Mesenteric fat pad (tissue), 1 donor: ENCODE results near the gene SNAI1. TPM values are rescaled to one million over a fixed set of nuclear protein-coding genes. Genes with fewer than 3 reads are reported as not detected.
"Not testable (repeated sequence)": the region's sequence is repeated elsewhere in the genome, so short reads cannot be mapped to it uniquely, and the experiment has no call there.

ENCODE experiments used
- DNase-seq: peaks from one replicate; pipeline ENCODE4 v3.0.0-alpha.2; 2020; ENCODE audit warnings: low spot score
- total RNA-seq: library from RNA; stranded (reverse); fragmentation: NEBNext Ultra II Directional; extraction: Animal tissue kit (Norgen Biotek cat#: 25700); gene quantifications from one replicate; pipeline ENCODE4 v1.2.1, GENCODE V29; 2021
- donor health status: DM: yes; HTN: yes; CAD: no.

SNAI1 gene
- total RNA-seq, 1 donor from 2014 or later, result 19.1 TPM

DNA sequence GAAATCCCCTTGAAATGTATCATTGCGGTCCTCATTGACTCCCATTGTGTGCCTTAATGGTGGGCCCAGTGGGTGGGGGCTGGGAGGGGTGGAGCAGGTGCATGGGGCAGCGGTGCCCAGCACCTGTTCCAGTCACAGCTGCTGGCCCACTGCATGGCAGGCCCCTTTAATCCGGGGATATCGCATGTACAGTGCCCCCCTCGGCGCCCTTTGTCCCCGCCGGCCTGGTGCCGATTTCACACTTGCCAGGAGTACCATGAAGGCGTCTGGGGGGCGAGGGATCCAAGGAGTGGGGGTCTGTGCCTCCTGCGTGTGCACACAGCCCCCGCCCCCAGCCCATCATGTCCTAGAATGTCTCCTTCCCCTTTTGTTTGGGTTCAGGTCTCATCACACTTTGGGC lies 2.8 kb downstream of the SNAI1 start:
- no peak for DNase-seq

DNA sequence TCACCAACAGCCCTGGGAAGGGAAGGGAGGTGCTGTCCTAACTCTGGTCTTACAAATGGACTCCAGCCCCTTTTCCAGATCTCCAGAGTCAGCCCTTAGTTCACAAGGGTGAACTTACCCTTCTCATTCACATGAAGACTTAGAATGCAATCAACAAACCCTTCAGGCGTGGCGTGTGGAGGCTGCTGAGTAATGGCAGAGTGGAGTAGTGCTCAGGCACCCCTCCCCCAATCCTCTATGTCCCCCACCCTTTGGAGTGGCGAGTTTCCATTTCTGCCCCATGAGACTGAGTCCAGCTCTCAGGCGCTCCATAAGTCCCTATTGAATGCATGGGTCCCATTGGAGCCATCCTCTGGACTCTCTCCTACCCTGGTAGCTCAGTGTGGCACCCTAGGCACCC lies 3.3 kb downstream of the SNAI1 start:
- no peak for DNase-seq

- no peak for DNase-seq
Observed at GRCh38 chr20:49987015-49987867, 4.5 kb downstream of the SNAI1 start.

DNA sequence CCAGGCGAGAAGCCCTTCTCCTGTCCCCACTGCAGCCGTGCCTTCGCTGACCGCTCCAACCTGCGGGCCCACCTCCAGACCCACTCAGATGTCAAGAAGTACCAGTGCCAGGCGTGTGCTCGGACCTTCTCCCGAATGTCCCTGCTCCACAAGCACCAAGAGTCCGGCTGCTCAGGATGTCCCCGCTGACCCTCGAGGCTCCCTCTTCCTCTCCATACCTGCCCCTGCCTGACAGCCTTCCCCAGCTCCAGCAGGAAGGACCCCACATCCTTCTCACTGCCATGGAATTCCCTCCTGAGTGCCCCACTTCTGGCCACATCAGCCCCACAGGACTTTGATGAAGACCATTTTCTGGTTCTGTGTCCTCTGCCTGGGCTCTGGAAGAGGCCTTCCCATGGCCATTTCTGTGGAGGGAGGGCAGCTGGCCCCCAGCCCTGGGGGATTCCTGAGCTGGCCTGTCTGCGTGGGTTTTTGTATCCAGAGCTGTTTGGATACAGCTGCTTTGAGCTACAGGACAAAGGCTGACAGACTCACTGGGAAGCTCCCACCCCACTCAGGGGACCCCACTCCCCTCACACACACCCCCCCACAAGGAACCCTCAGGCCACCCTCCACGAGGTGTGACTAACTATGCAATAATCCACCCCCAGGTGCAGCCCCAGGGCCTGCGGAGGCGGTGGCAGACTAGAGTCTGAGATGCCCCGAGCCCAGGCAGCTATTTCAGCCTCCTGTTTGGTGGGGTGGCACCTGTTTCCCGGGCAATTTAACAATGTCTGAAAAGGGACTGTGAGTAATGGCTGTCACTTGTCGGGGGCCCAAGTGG lies 5.3 kb downstream of the SNAI1 start:
- DNase-seq, result no peak

- no peak for DNase-seq
Observed at GRCh38 chr20:49989234-49990065, 6.7 kb downstream of the SNAI1 start.

DNA sequence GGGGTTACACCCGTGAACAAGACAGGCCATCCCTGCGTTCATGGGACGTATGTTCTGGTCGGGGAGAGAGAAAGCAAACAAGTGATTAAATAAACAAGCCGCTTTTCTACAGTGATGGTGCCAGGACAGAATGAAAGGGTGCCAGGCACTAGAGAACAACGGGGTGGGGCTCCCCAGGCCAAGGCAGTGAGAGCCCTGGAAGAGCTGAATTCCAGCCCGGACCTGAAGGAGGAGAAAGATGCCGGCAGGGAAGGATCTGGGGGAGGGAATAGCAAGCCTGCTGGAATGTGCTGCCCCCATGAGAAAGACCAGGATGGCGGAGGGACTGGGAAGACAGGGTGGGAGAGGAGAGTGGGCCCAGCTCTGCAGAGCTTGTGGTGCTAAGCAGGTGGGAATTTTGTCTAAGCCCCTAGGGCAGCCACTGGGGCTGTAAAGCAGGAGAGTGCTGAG lies 7.5 kb downstream of the SNAI1 start:
- DNase-seq, result no peak

DNA sequence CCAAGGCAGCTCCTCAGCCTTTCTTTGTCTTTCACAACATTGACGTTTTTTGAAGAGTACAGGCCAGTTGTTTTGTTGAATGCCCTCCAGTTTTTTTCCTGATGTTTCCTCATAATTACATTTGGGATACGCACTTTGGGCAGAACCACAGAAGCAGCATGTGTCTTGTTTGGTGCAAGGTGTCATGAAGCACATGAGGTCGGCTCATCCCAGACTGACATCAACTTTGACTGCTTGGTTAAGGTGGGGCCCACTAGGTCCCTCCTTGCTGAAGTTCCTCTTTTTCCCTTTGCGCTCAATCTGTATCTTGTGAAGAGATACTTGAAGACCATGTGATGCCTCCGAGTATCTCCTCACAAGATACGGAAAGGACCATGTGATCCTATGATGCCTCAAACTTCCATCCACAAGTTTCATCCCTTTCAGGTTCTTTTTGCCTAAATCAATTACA lies 10.5 kb downstream of the SNAI1 start:
- no peak for DNase-seq

DNA sequence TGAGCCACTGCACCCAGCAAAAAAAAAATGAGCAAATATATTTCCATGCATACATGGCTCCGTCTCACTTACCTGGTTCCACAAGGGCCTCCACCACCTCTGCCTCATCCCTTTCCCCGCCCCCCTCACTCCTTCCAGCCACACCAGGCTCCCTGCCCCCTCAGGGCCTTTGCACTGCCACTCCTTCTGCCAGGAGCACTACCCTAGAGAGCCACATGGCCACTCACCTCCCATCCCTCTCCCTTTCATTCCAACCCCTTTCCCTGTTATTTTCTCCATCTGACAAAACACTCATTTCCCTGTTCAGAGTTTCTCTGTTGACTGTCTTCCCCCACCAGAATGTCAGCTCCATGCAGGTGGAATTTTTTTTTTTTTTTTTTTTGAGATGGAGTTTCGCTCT lies 12.8 kb downstream of the SNAI1 start:
- no peak for DNase-seq

DNA sequence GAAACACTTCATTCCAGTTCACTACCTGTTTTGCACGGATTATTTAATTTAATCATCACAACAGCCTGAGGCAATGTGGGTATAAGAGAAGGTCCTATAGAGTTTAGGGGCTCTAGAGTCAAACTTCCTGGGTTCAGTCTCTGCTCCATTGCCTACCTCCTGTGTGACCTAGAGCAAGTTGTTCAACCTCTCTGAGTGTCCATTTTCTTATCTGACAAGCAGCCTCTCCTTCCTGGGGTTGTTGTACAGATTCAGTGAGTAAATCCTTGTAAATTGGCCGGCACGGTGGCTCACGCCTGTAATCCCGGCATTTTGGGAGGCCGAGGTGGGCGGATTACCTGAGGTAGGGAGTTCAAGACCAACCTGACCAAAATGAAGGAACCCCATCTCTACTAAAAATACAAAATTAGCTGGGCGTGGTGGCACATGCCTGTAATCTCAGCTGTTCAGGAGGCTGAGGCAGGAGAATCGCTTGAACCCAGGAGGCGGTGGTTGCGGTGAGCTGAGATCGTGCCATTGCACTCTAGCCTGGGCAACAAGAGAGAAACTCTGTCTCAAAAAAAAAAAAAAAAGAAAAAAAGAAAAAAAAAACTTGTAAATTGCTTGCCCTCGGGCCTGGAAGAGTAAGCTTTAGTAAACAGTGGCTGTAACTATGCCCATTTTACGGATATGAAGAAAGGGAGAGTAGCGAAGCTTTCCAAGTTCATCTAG lies 15.9 kb downstream of the SNAI1 start:
- not testable (repeated sequence) for DNase-seq

DNA sequence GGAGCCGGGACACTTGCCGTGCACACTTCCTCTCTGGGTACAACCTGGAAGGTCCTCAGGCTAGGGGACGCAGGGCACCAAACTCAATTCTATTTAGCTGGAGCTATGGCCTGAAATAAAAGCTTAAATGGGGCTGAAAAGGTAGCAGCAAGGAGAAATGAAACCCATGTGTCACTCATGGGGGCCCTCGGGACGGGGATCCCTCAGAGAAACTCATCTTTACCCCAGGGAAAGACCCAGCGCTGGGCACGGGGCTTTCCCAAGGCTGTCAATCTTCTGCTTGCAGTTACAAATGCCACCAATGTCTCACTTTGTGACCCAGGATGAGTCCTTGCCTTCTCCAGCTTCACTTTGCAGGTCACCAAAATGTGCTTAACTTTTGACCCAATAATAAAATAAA lies 16.5 kb downstream of the SNAI1 start:
- no peak for DNase-seq

GRCh38 chr20:50000548-50001222 lies 17.9 kb downstream of the SNAI1 start:
- DNase-seq, result not testable (repeated sequence)

DNA sequence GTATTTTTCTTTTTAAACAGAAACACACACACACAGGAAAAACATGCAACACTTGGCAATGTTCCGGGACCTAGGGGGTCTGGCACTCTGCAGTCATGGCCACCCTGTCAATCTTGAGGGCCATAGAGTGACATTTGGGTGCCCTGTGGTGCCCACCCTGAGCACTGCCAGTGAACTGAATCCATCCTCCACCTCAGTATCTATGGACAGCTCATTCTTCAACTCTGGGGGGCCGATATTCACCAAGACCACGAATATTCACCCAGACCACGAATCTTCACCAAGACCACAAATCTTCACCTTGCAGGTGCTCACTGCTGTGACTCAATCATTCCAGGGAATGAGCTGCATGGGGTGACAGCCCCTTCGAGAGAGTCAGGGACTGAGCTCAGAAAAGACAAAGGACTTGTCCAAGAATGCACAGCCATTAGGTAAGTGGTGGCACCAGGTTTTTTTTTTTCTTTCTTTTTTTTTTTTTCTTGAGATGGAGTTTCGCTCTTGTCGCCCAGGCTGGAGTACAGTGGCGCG lies 19.1 kb downstream of the SNAI1 start:
- no peak for DNase-seq

- DNase-seq, result no peak
Observed at GRCh38 chr20:50003253-50003656, 20.5 kb downstream of the SNAI1 start.

- no peak for DNase-seq
Observed at GRCh38 chr20:50004229-50004628, 21.4 kb downstream of the SNAI1 start.

- DNase-seq, result no peak
Observed at GRCh38 chr20:50005471-50005981, 22.7 kb downstream of the SNAI1 start.

DNA sequence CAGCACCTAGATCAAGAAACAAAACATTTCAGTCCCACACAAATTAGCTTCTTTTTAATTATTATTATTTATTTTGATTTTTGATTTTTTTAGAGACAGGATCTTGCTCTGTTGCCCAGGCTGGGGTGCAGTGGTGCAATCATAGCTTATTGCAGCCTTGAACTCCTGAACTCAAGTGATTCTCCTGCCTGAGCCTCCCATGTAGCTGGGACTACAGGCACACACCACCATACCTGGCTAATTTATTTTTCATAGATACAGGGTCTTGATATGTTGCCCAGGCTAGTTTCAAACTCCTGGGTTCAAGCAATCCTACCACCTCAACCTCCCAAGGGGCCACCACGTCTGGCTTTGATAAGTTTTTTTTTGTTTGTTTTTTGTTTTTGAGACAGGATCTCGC lies 24.6 kb downstream of the SNAI1 start:
- DNase-seq, result no peak

GRCh38 chr20:50008007-50008406 lies 25.2 kb downstream of the SNAI1 start:
- DNase-seq, result no peak

DNA sequence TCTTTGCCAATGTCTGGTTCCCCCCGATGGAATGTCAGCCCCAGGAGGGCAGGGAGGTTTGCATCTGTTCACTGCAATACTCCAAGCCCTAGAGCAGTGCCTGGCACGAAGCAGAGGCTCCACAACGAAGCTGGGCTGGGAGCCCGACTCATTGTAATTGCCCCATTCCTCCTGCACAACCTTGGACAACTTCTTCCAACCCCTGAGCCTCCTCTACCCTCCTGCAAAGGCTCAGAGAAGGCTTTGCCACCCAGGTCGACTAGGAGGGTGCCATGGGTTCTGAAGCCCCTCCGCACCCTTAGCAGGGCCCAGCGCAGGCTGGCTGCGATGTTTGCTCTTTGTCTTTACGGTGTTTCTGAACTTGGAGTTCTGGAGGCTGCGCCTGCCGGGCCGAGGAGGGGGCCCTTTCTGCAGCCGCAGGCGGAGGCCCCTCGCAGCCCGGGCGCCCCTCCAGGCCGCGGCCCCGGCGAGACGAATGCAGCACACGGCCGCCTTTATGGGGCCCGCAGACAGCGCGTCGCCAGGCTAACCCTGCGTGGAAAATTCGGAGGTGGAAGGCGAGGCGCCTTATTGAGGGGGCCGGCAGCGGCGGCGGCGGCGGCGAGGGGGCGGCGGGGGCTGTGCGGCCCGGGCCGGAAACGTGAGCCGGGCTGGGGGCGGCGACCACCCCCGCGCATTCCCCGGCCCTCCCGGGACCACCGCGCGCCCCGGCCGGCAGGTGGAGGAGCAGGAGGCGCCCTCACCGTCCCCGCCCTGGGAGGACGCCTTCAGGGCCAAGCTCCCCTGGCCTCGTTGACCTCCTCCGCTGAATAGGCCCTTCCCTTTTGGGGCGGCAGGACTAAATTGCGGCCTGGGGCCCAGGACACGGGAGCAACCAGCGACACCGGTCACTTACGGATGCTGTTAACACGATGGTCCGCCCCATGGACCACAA lies 27.0 kb downstream of the SNAI1 start:
- no peak for DNase-seq
